ENCODE measurements around the gene TEX47.

DNA sequence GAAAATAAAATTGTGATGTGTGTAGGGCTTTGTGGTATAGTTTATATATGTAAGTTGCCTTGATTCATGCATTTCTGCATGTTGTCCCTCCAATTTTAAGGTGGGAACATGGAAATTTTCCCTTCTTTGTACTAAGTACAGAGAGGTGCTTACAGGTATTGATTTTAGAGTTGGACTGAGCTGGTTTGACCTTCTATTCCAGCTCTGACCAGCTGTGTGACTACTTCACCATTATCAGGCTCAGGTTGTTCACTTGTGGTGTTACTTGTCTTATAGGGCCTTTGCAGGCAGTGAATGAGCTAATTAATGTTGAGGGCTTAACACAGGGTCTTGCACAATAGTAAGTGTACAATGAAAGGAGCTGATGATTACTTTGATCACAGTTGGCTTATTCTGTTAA lies 19.7 kb downstream of the TEX47 start:
- TF ChIP-seq, protein P1, sequence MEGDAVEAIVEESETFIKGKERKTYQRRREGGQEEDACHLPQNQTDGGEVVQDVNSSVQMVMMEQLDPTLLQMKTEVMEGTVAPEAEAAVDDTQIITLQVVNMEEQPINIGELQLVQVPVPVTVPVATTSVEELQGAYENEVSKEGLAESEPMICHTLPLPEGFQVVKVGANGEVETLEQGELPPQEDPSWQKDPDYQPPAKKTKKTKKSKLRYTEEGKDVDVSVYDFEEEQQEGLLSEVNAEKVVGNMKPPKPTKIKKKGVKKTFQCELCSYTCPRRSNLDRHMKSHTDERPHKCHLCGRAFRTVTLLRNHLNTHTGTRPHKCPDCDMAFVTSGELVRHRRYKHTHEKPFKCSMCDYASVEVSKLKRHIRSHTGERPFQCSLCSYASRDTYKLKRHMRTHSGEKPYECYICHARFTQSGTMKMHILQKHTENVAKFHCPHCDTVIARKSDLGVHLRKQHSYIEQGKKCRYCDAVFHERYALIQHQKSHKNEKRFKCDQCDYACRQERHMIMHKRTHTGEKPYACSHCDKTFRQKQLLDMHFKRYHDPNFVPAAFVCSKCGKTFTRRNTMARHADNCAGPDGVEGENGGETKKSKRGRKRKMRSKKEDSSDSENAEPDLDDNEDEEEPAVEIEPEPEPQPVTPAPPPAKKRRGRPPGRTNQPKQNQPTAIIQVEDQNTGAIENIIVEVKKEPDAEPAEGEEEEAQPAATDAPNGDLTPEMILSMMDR (IDR thresholded peaks at IDR 0.05; ENCODE audit: low read depth, low read length) = no peak
- no peak for TF ChIP-seq POLR2A (IDR thresholded peaks at IDR 0.05; ENCODE audit: extremely low read depth, insufficient read length)

All from NB4 (cell line).